Endodermal cell (in vitro differentiated cells): Measurements from ENCODE around the gene GRN. TPM values are rescaled to one million over a fixed set of nuclear protein-coding genes. Genes with fewer than 3 reads are reported as not detected.

ENCODE experiments used
- DNase-seq: peaks from one replicate; pipeline ENCODE4 v3.0.0-alpha.2; 2017
- H3K27ac ChIP-seq: 2 replicates; pipeline ENCODE4 v1.5.1; 2013; ENCODE audit warnings: mild to moderate bottlenecking, low read depth, low read length, moderate library complexity
- H3K27me3 ChIP-seq: 2 replicates; pipeline ENCODE4 v1.6.1; 2013; ENCODE audit warnings: mild to moderate bottlenecking, low read length, moderate library complexity; ENCODE audit not compliant: insufficient read depth, control insufficient read depth, poor library complexity, severe bottlenecking
- H3K36me3 ChIP-seq: 2 replicates; pipeline ENCODE4 v1.7.0; 2013; ENCODE audit warnings: mild to moderate bottlenecking, low read length, moderate library complexity; ENCODE audit not compliant: control insufficient read depth, insufficient read depth
- H3K4me1 ChIP-seq: one replicate; pipeline ENCODE4 v1.7.0; 2013; ENCODE audit warnings: low read length; ENCODE audit not compliant: control insufficient read depth, insufficient read depth
- H3K4me3 ChIP-seq: 2 replicates; pipeline ENCODE4 v1.5.1; 2013; ENCODE audit warnings: mild to moderate bottlenecking, low read length, moderate library complexity
- H3K9ac ChIP-seq: 2 replicates; pipeline ENCODE4 v1.6.1; 2013; ENCODE audit warnings: mild to moderate bottlenecking, low read length, moderate library complexity; ENCODE audit not compliant: poor library complexity, severe bottlenecking; ENCODE audit errors: extremely low read depth
- H3K9me3 ChIP-seq: 2 replicates; pipeline ENCODE4 v1.6.1; 2013; ENCODE audit warnings: mild to moderate bottlenecking, low read length, moderate library complexity; ENCODE audit not compliant: control insufficient read depth
- H3K27ac Mint-ChIP-seq: 2 replicates; pipeline ENCODE4 v1.8.0; 2020; ENCODE audit warnings: mixed read lengths
- H3K27me3 Mint-ChIP-seq: 2 replicates; pipeline ENCODE4 v1.8.0; 2021; ENCODE audit warnings: mild to moderate bottlenecking, mixed read lengths; ENCODE audit not compliant: insufficient read depth
- H3K36me3 Mint-ChIP-seq: 2 replicates; pipeline ENCODE4 v1.8.0; 2020; ENCODE audit warnings: low read depth, mixed read lengths
- H3K4me1 Mint-ChIP-seq: 2 replicates; pipeline ENCODE4 v1.8.0; 2020; ENCODE audit warnings: mixed read lengths
- H3K4me3 Mint-ChIP-seq: 2 replicates; pipeline ENCODE4 v1.8.0; 2020; ENCODE audit warnings: mild to moderate bottlenecking, moderate library complexity, mixed read lengths
- H3K9me3 Mint-ChIP-seq: 2 replicates; pipeline ENCODE4 v1.8.0; 2020; ENCODE audit warnings: mild to moderate bottlenecking, mixed read lengths
- CTCF ChIP-seq: fragments of 200-600 bp; sonication (generic); conservative IDR thresholded peaks from 2 replicates; pipeline ENCODE4 v1.5.0; 2021; ENCODE audit warnings: antibody characterized with exemption, mild to moderate bottlenecking
- WGBS, 2 experiments: methylation state at CpG; one replicate each; pipeline versions ENCODE4 v1.1.5 to v1.1.7; 2013; ENCODE audit warnings: missing lambda C conversion rate in 2 of 2, mixed read lengths in 1 of 2; ENCODE audit not compliant: insufficient coverage in 1 of 2, insufficient read length in 1 of 2; 5-methylcytosine and 5-hydroxymethylcytosine counted together
- total RNA-seq, 2 donors: library from RNA; stranded (reverse); fragmentation: NEBNext Ultra II Directional in 1 of 2; extraction: Animal tissue kit (Norgen Biotek cat#: 25700) in 1 of 2; gene quantifications; 2 replicates in 1 of 2; 3 replicates in 1 of 2; pipeline ENCODE4 v1.2.1, GENCODE V29; 2021

GRN gene
- total RNA-seq, 2 donors from 2014 or later, result 178 to 205 TPM

- WGBS, 2 experiments, result 94 to 96% methylated on average over 6 to 9 of the region's 9 CpGs
- Mint-ChIP-seq H3K36me3 (peaks cover 19% of the 10 kb centered on the region), H3K27me3 (peaks cover 11% of the 10 kb centered on the region), H3K4me1 (peaks cover 9% of the 10 kb centered on the region), H3K4me3 (no peak overlapping the region), H3K27ac (no peak overlapping the region), H3K9me3 (no peaks in the 10 kb centered on the region)
- Histone ChIP-seq H3K36me3 (peaks cover 19% of the 10 kb centered on the region), H3K9ac (no peak overlapping the region), H3K27me3 (peaks cover 2% of the 10 kb centered on the region), H3K4me1 (no peaks in the 10 kb centered on the region), H3K4me3 (no peak overlapping the region), H3K27ac (no peak overlapping the region), H3K9me3 (no peaks in the 10 kb centered on the region)
- TF ChIP-seq CTCF, result no peak
- DNase-seq, result no peak
Observed at GRCh38 chr17:44348234-44348987, 3.3 kb downstream of the GRN start.

- no peak overlapping the region for H3K4me3 Mint-ChIP-seq
- H3K9me3 ChIP-seq, result no peaks in the 10 kb centered on the region
- no peak overlapping the region for H3K27ac ChIP-seq
- H3K27me3 Mint-ChIP-seq, result peaks cover 5% of the 10 kb centered on the region
- no peak overlapping the region for H3K9ac ChIP-seq
- peaks cover 19% of the 10 kb centered on the region for H3K36me3 ChIP-seq
- no peak overlapping the region for H3K4me3 ChIP-seq
- H3K4me1 ChIP-seq, result no peaks in the 10 kb centered on the region
- H3K36me3 Mint-ChIP-seq, result peaks cover 19% of the 10 kb centered on the region
- H3K4me1 Mint-ChIP-seq, result peaks cover 9% of the 10 kb centered on the region
- no peak for TF ChIP-seq CTCF
- H3K27me3 ChIP-seq, result no peaks in the 10 kb centered on the region
- H3K27ac Mint-ChIP-seq, result no peak overlapping the region
- WGBS, 2 experiments, result 80 to 89% methylated on average over 2 to 6 of the region's 6 CpGs
- DNase-seq, result no peak
- H3K9me3 Mint-ChIP-seq, result no peaks in the 10 kb centered on the region
Observed at GRCh38 chr17:44348988-44349364, 3.9 kb downstream of the GRN start.

- Mint-ChIP-seq H3K9me3 (no peaks in the 10 kb centered on the region), H3K36me3 (peaks cover 19% of the 10 kb centered on the region), H3K4me3 (no peak overlapping the region), H3K4me1 (peaks cover 9% of the 10 kb centered on the region), H3K27me3 (peaks cover 4% of the 10 kb centered on the region), H3K27ac (no peak overlapping the region)
- TF ChIP-seq CTCF, result no peak
- no peak for DNase-seq
- H3K4me3 ChIP-seq, result no peak overlapping the region
- 90 to 100% methylated on average over 5 to 12 of the region's 12 CpGs for WGBS, 2 experiments
- peaks cover 19% of the 10 kb centered on the region for H3K36me3 ChIP-seq
- H3K9me3 ChIP-seq, result no peaks in the 10 kb centered on the region
- H3K9ac ChIP-seq, result no peak overlapping the region
- no peak overlapping the region for H3K27ac ChIP-seq
- no peaks in the 10 kb centered on the region for H3K4me1 ChIP-seq
- no peaks in the 10 kb centered on the region for H3K27me3 ChIP-seq
Observed at GRCh38 chr17:44349553-44350070, 4.5 kb downstream of the GRN start.
